ENCODE data around the gene MSL3B.

Gene MSL3B

GRCh38 chr2:233835230-233836186 lies 32.7 kb downstream of the MSL3B start:
- DNase-seq (ENCODE audit: low read depth in 1 of 2, low spot score in 1 of 2): no peak

- DNase-seq (ENCODE audit: low read depth in 1 of 2, low spot score in 1 of 2): no peak
Measured at GRCh38 chr2:233833345-233833744, 34.8 kb downstream of the MSL3B start.

- no peak for DNase-seq (ENCODE audit: low read depth in 1 of 2, low spot score in 1 of 2)
Measured at GRCh38 chr2:233832869-233833311, 35.3 kb downstream of the MSL3B start.

- no peak for DNase-seq (ENCODE audit: low read depth in 1 of 2, low spot score in 1 of 2)
Measured at GRCh38 chr2:233832414-233832813, 35.8 kb downstream of the MSL3B start.

- no peak for DNase-seq (ENCODE audit: low read depth in 1 of 2, low spot score in 1 of 2)
Measured at GRCh38 chr2:233831861-233832260, 36.3 kb downstream of the MSL3B start.

GRCh38 chr2:233831011-233831721 lies 37.0 kb downstream of the MSL3B start:
- no peak for DNase-seq (ENCODE audit: low read depth in 1 of 2, low spot score in 1 of 2)

- no peak for DNase-seq (ENCODE audit: low read depth in 1 of 2, low spot score in 1 of 2)
Measured at GRCh38 chr2:233830111-233830802, 37.9 kb downstream of the MSL3B start.

- DNase-seq (ENCODE audit: low read depth in 1 of 2, low spot score in 1 of 2): no peak
Measured at GRCh38 chr2:233829193-233830110, 38.7 kb downstream of the MSL3B start.

- no peak for DNase-seq (ENCODE audit: low read depth in 1 of 2, low spot score in 1 of 2)
Measured at GRCh38 chr2:233828546-233829192, 39.5 kb downstream of the MSL3B start.

GRCh38 chr2:233824373-233824772 lies 43.8 kb downstream of the MSL3B start:
- DNase-seq (ENCODE audit: low read depth in 1 of 2, low spot score in 1 of 2): no peak

GRCh38 chr2:233823731-233824121 lies 44.5 kb downstream of the MSL3B start:
- DNase-seq (ENCODE audit: low read depth in 1 of 2, low spot score in 1 of 2): no peak

- DNase-seq (ENCODE audit: low read depth in 1 of 2, low spot score in 1 of 2): no peak
Measured at GRCh38 chr2:233822781-233823730, 45.1 kb downstream of the MSL3B start.

GRCh38 chr2:233822101-233822771 lies 46.0 kb downstream of the MSL3B start:
- no peak for DNase-seq (ENCODE audit: low read depth in 1 of 2, low spot score in 1 of 2)

- DNase-seq (ENCODE audit: low read depth in 1 of 2, low spot score in 1 of 2): no peak
Measured at GRCh38 chr2:233821709-233822100, 46.5 kb downstream of the MSL3B start.

GRCh38 chr2:233821196-233821595 lies 47.0 kb downstream of the MSL3B start:
- DNase-seq (ENCODE audit: low read depth in 1 of 2, low spot score in 1 of 2): no peak

- DNase-seq (ENCODE audit: low read depth in 1 of 2, low spot score in 1 of 2): no peak
Measured at GRCh38 chr2:233820774-233821105, 47.4 kb downstream of the MSL3B start.

GRCh38 chr2:233819884-233820773 lies 48.1 kb downstream of the MSL3B start:
- DNase-seq (ENCODE audit: low read depth in 1 of 2, low spot score in 1 of 2): no peak

Measured in stimulated activated CD4-positive, alpha-beta T cell treated with anti-CD3 and anti-CD28 coated beads, Interleukin-15, amount 100 ng/mL, for 1 hour (primary cell).